HEK293 (cell line): ENCODE measurements around the gene GLG1.
A peak's percentile ranks its signal among the peaks of the same experiment; 100 is the strongest.

Source experiments
- HOXA7 ChIP-seq: sonication (generic); formaldehyde crosslinking; IDR thresholded peaks from 2 replicates; pipeline ENCODE4 v1.8.1; 2022; ENCODE audit warnings: missing genetic modification reagents, borderline replicate concordance
- HOXD13 ChIP-seq: sonication (generic); formaldehyde crosslinking; IDR thresholded peaks from 2 replicates; pipeline ENCODE4 v1.8.0; 2022; ENCODE audit warnings: missing genetic modification reagents, borderline replicate concordance
- KLF16 ChIP-seq: fragments of 450-650 bp; formaldehyde crosslinking; IDR thresholded peaks from 2 replicates; pipeline ENCODE4 v1.5.1; 2017; ENCODE audit warnings: missing biosample characterization, missing genetic modification characterization
- OSR2 ChIP-seq: fragments of 450-650 bp; formaldehyde crosslinking; IDR thresholded peaks from 2 replicates; pipeline ENCODE4 v1.5.1; 2016; ENCODE audit warnings: missing biosample characterization, missing genetic modification characterization
- OVOL3 ChIP-seq: fragments of 450-650 bp; formaldehyde crosslinking; IDR thresholded peaks from 2 replicates; pipeline ENCODE4 v1.5.1; 2016; ENCODE audit warnings: missing biosample characterization, missing genetic modification characterization
- SP7 ChIP-seq: fragments of 450-650 bp; formaldehyde crosslinking; IDR thresholded peaks from 2 replicates; pipeline ENCODE4 v1.5.1; 2016; ENCODE audit warnings: missing biosample characterization, missing genetic modification characterization
- ZBTB21 ChIP-seq: fragments of 450-650 bp; formaldehyde crosslinking; IDR thresholded peaks from 2 replicates; pipeline ENCODE4 v1.5.1; 2017; ENCODE audit warnings: missing biosample characterization, missing genetic modification characterization
- ZNF140 ChIP-seq: fragments of 450-650 bp; formaldehyde crosslinking; IDR thresholded peaks from 2 replicates; pipeline ENCODE4 v1.5.1; 2016; ENCODE audit warnings: missing biosample characterization, missing genetic modification characterization
- ZNF157 ChIP-seq: fragments of 450-650 bp; formaldehyde crosslinking; IDR thresholded peaks from 2 replicates; pipeline ENCODE4 v1.5.1; 2016; ENCODE audit warnings: missing biosample characterization, missing genetic modification characterization
- ZNF280D ChIP-seq: fragments of 450-650 bp; formaldehyde crosslinking; IDR thresholded peaks from 2 replicates; pipeline ENCODE4 v1.5.1; 2016; ENCODE audit warnings: missing biosample characterization, missing genetic modification characterization
- ZNF292 ChIP-seq: fragments of 450-650 bp; formaldehyde crosslinking; IDR thresholded peaks from 2 replicates; pipeline ENCODE4 v1.5.1; 2016; ENCODE audit warnings: low read depth, missing biosample characterization, missing genetic modification characterization, borderline replicate concordance
- ZNF391 ChIP-seq: fragments of 450-650 bp; formaldehyde crosslinking; IDR thresholded peaks from 2 replicates; pipeline ENCODE4 v1.5.1; 2016; ENCODE audit warnings: low read depth, missing biosample characterization, missing genetic modification characterization, borderline replicate concordance
- ZNF423 ChIP-seq: fragments of 450-650 bp; formaldehyde crosslinking; IDR thresholded peaks from 2 replicates; pipeline ENCODE4 v1.5.1; 2016; ENCODE audit warnings: missing biosample characterization, missing genetic modification characterization
- ZNF48 ChIP-seq: fragments of 450-650 bp; formaldehyde crosslinking; IDR thresholded peaks from 2 replicates; pipeline ENCODE4 v1.5.1; 2016; ENCODE audit warnings: missing biosample characterization, missing genetic modification characterization
- ZNF488 ChIP-seq: fragments of 450-650 bp; formaldehyde crosslinking; IDR thresholded peaks from 2 replicates; pipeline ENCODE4 v1.5.1; 2016; ENCODE audit warnings: missing biosample characterization, missing genetic modification characterization
- ZNF501 ChIP-seq: fragments of 450-650 bp; formaldehyde crosslinking; IDR thresholded peaks from 2 replicates; pipeline ENCODE4 v1.5.1; 2016; ENCODE audit warnings: missing biosample characterization, missing genetic modification characterization
- ZNF677 ChIP-seq: fragments of 450-650 bp; IDR thresholded peaks from 2 replicates; pipeline ENCODE4 v1.5.0; 2018; ENCODE audit warnings: missing biosample characterization, mild to moderate bottlenecking, missing genetic modification characterization, moderate library complexity
- ZNF707 ChIP-seq: fragments of 450-650 bp; formaldehyde crosslinking; IDR thresholded peaks from 2 replicates; pipeline ENCODE4 v1.5.1; 2016; ENCODE audit warnings: missing biosample characterization, missing genetic modification characterization
- ZNF837 ChIP-seq: fragments of 450-650 bp; formaldehyde crosslinking; IDR thresholded peaks from 2 replicates; pipeline ENCODE4 v1.5.1; 2016; ENCODE audit warnings: missing biosample characterization, missing genetic modification characterization
- TF ChIP-seq, protein P1 (sequence below): fragments of 450-650 bp; formaldehyde crosslinking; IDR thresholded peaks from 2 replicates; pipeline ENCODE4 v1.5.1; 2016; ENCODE audit warnings: missing biosample characterization, missing genetic modification characterization
- TF ChIP-seq, protein P2 (sequence below): fragments of 450-650 bp; formaldehyde crosslinking; IDR thresholded peaks from 2 replicates; pipeline ENCODE4 v1.5.1; 2016; ENCODE audit warnings: missing biosample characterization, missing genetic modification characterization
- TF ChIP-seq, protein P3 (sequence below): fragments of 450-650 bp; formaldehyde crosslinking; optimal IDR thresholded peaks from 2 replicates; pipeline ENCODE3; 2016; ENCODE audit warnings: missing biosample characterization, mild to moderate bottlenecking, missing genetic modification characterization
- TF ChIP-seq, protein P4 (sequence below): fragments of 450-650 bp; formaldehyde crosslinking; IDR thresholded peaks from 2 replicates; pipeline ENCODE4 v1.5.1; 2016; ENCODE audit warnings: missing biosample characterization, missing genetic modification characterization
- TF ChIP-seq, protein P5 (sequence below): IDR thresholded peaks from 2 replicates; pipeline ENCODE4 v1.6.1; 2011; ENCODE audit warnings: mild to moderate bottlenecking, low read depth, low read length, borderline replicate concordance
- TF ChIP-seq, protein P6 (sequence below): fragments of 450-650 bp; formaldehyde crosslinking; IDR thresholded peaks from 2 replicates; pipeline ENCODE4 v1.5.1; 2016; ENCODE audit warnings: missing biosample characterization, missing genetic modification characterization

The GLG1 gene

DNA sequence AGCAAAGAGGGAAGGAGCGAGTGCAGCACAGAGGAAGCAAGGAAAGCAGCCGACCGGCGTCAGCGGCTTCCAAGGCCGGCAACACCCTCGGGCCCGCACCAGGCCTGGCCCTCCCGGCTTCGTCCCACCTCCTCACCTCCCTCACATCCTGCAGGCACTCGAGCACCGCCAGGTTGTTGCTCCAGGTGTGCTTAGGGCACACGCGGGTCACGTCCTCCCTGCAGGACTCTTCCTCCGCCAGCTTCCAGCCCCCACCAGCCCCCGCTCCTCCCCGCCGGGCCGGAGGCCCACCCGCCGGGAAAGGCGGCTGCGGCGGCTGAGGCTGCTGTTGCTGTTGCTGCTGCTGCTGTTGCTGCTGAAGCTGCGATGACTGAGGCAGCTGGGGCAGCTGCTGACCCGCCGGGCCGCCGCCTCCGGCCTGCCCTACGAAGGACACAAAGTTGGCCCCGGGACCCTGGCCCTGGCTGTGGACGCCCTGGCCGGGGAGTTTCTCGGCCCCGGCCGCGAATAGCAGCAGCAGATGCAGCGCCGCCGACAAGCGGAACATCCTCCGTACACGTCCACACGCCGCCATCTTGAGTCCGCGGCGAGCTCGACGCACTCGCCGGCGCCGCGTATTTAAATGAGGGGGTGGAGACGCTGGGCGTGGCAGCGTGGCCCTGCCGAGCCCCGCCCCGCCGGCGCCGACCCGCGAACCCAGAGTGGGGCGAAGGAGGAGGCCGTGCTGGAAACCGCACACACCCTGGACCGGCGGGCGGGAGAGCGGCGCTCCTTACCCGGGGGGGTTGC is at the start of gene GLG1 (continued):
- TF ChIP-seq ZNF707 (tag by site-specific recombination): no peak
- TF ChIP-seq ZNF292 (tag by site-specific recombination): no peak
- TF ChIP-seq, protein P1, sequence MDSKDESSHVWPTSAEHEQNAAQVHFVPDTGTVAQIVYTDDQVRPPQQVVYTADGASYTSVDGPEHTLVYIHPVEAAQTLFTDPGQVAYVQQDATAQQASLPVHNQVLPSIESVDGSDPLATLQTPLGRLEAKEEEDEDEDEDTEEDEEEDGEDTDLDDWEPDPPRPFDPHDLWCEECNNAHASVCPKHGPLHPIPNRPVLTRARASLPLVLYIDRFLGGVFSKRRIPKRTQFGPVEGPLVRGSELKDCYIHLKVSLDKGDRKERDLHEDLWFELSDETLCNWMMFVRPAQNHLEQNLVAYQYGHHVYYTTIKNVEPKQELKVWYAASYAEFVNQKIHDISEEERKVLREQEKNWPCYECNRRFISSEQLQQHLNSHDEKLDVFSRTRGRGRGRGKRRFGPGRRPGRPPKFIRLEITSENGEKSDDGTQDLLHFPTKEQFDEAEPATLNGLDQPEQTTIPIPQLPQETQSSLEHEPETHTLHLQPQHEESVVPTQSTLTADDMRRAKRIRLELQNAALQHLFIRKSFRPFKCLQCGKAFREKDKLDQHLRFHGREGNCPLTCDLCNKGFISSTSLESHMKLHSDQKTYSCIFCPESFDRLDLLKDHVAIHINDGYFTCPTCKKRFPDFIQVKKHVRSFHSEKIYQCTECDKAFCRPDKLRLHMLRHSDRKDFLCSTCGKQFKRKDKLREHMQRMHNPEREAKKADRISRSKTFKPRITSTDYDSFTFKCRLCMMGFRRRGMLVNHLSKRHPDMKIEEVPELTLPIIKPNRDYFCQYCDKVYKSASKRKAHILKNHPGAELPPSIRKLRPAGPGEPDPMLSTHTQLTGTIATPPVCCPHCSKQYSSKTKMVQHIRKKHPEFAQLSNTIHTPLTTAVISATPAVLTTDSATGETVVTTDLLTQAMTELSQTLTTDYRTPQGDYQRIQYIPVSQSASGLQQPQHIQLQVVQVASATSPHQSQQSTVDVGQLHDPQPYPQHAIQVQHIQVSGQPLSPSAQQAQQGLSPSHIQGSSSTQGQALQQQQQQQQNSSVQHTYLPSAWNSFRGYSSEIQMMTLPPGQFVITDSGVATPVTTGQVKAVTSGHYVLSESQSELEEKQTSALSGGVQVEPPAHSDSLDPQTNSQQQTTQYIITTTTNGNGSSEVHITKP: no peak
- TF ChIP-seq ZNF423: peak; percentile 43; the same call in 1 of the 2 replicates
- TF ChIP-seq, protein P2, sequence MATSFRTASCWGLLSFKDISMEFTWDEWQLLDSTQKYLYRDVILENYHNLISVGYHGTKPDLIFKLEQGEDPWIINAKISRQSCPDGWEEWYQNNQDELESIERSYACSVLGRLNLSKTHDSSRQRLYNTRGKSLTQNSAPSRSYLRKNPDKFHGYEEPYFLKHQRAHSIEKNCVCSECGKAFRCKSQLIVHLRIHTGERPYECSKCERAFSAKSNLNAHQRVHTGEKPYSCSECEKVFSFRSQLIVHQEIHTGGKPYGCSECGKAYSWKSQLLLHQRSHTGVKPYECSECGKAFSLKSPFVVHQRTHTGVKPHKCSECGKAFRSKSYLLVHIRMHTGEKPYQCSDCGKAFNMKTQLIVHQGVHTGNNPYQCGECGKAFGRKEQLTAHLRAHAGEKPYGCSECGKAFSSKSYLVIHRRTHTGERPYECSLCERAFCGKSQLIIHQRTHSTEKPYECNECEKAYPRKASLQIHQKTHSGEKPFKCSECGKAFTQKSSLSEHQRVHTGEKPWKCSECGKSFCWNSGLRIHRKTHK (tag by site-specific recombination): no peak
- TF ChIP-seq KLF16: peak; percentile 40
- no peak for TF ChIP-seq HOXA7 (CRISPR knock-in tag)
- no peak for TF ChIP-seq ZNF280D
- TF ChIP-seq ZNF677 (tag by site-specific recombination): no peak
- no peak for TF ChIP-seq ZBTB21 (tag by site-specific recombination)
- TF ChIP-seq ZNF157 (tag by site-specific recombination): no peak
- TF ChIP-seq, protein P3, sequence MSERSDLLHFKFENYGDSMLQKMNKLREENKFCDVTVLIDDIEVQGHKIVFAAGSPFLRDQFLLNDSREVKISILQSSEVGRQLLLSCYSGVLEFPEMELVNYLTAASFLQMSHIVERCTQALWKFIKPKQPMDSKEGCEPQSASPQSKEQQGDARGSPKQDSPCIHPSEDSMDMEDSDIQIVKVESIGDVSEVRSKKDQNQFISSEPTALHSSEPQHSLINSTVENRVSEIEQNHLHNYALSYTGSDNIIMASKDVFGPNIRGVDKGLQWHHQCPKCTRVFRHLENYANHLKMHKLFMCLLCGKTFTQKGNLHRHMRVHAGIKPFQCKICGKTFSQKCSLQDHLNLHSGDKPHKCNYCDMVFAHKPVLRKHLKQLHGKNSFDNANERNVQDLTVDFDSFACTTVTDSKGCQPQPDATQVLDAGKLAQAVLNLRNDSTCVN (tag by site-specific recombination): peak; percentile 77
- TF ChIP-seq, protein P4, sequence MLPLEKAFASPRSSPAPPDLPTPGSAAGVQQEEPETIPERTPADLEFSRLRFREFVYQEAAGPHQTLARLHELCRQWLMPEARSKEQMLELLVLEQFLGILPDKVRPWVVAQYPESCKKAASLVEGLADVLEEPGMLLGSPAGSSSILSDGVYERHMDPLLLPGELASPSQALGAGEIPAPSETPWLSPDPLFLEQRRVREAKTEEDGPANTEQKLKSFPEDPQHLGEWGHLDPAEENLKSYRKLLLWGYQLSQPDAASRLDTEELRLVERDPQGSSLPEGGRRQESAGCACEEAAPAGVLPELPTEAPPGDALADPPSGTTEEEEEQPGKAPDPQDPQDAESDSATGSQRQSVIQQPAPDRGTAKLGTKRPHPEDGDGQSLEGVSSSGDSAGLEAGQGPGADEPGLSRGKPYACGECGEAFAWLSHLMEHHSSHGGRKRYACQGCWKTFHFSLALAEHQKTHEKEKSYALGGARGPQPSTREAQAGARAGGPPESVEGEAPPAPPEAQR (tag by site-specific recombination): no peak
- TF ChIP-seq, protein P5, sequence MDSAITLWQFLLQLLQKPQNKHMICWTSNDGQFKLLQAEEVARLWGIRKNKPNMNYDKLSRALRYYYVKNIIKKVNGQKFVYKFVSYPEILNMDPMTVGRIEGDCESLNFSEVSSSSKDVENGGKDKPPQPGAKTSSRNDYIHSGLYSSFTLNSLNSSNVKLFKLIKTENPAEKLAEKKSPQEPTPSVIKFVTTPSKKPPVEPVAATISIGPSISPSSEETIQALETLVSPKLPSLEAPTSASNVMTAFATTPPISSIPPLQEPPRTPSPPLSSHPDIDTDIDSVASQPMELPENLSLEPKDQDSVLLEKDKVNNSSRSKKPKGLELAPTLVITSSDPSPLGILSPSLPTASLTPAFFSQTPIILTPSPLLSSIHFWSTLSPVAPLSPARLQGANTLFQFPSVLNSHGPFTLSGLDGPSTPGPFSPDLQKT: no peak
- TF ChIP-seq OVOL3: peak; percentile 35; the same call in 1 of the 2 replicates
- peak; percentile 39 for TF ChIP-seq SP7 (tag by site-specific recombination)
- TF ChIP-seq, protein P6, sequence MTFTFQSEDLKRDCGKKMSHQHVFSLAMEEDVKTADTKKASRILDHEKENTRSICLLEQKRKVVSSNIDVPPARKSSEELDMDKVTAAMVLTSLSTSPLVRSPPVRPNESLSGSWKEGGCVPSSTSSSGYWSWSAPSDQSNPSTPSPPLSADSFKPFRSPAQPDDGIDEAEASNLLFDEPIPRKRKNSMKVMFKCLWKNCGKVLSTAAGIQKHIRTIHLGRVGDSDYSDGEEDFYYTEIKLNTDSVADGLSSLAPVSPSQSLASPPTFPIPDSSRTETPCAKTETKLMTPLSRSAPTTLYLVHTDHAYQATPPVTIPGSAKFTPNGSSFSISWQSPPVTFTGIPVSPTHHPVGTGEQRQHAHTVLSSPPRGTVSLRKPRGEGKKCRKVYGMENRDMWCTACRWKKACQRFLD: no peak
- TF ChIP-seq HOXD13 (CRISPR knock-in tag): no peak
- no peak for TF ChIP-seq ZNF48
- no peak for TF ChIP-seq ZNF391 (tag by site-specific recombination)
- no peak for TF ChIP-seq ZNF140
- peak; percentile 66; the same call in 1 of the 2 replicates for TF ChIP-seq ZNF501 (tag by site-specific recombination)
- peak; percentile 59 for TF ChIP-seq OSR2 (tag by site-specific recombination)
- TF ChIP-seq ZNF837 (tag by site-specific recombination): no peak
- TF ChIP-seq ZNF488: no peak
